HG03469 (cell line): ENCODE data around the gene CCDC187.
"Not testable (repeated sequence)": the region's sequence is repeated elsewhere in the genome, so short reads cannot be mapped to it uniquely, and the experiment has no call there.

Experiments
- ATAC-seq: cut with Tn5 transposase; IDR thresholded peaks from one replicate; pipeline ENCODE4 v1.9.1; 2021; ENCODE audit warnings: mild to moderate bottlenecking, moderate library complexity, moderate number of reproducible peaks; ENCODE audit not compliant: unreplicated experiment

The CCDC187 gene

GRCh38 chr9:136244969-136245218 is 59.0 kb downstream of the CCDC187 start:
- ATAC-seq: no peak

GRCh38 chr9:136244122-136244968 is 59.5 kb downstream of the CCDC187 start:
- no peak for ATAC-seq

GRCh38 chr9:136243631-136244030 is 60.3 kb downstream of the CCDC187 start:
- no peak for ATAC-seq

- no peak for ATAC-seq
Observed at GRCh38 chr9:136242918-136243525, 60.9 kb downstream of the CCDC187 start.

- ATAC-seq: no peak
Observed at GRCh38 chr9:136242248-136242647, 61.6 kb downstream of the CCDC187 start.

- ATAC-seq: no peak
Observed at GRCh38 chr9:136241542-136241941, 62.4 kb downstream of the CCDC187 start.

GRCh38 chr9:136240941-136241340 is 63.0 kb downstream of the CCDC187 start:
- no peak for ATAC-seq

- no peak for ATAC-seq
Observed at GRCh38 chr9:136239983-136240330, 63.9 kb downstream of the CCDC187 start.

GRCh38 chr9:136239135-136239982 is 64.5 kb downstream of the CCDC187 start:
- ATAC-seq: no peak

GRCh38 chr9:136238342-136238732 is 65.6 kb downstream of the CCDC187 start:
- no peak for ATAC-seq

- no peak for ATAC-seq
Observed at GRCh38 chr9:136237486-136238341, 66.2 kb downstream of the CCDC187 start.

GRCh38 chr9:136236471-136237410 is 67.2 kb downstream of the CCDC187 start:
- not testable (repeated sequence) for ATAC-seq

GRCh38 chr9:136235709-136236455 is 68.0 kb downstream of the CCDC187 start:
- ATAC-seq: no peak

- ATAC-seq: no peak
Observed at GRCh38 chr9:136235171-136235570, 68.7 kb downstream of the CCDC187 start.

- no peak for ATAC-seq
Observed at GRCh38 chr9:136234597-136234996, 69.3 kb downstream of the CCDC187 start.

- ATAC-seq: no peak
Observed at GRCh38 chr9:136233868-136234267, 70.0 kb downstream of the CCDC187 start.

- ATAC-seq: no peak
Observed at GRCh38 chr9:136233411-136233810, 70.5 kb downstream of the CCDC187 start.

GRCh38 chr9:136232969-136233368 is 70.9 kb downstream of the CCDC187 start:
- ATAC-seq: no peak
